A204.1 (cell line): ENCODE measurements around the gene C2orf78.
"Not testable (repeated sequence)": the region's sequence is repeated elsewhere in the genome, so short reads cannot be mapped to it uniquely, and the experiment has no call there.

Experiments used
- FAIRE-seq: peaks from 2 replicates; lab custom pipeline; 2012; peaks lifted over from hg19 to GRCh38; lab: Jason Lieb, UNC

The C2orf78 gene

GRCh38 chr2:73780237-73780582, 3.8 kb upstream of the C2orf78 start:
- FAIRE-seq: no peak

- not testable (repeated sequence) for FAIRE-seq
Measured at GRCh38 chr2:73783402-73783801, 581 bp upstream of the C2orf78 start.

- no peak for FAIRE-seq
Measured at GRCh38 chr2:73811878-73812277, 27.9 kb downstream of the C2orf78 start.

GRCh38 chr2:73812635-73813034, 28.7 kb downstream of the C2orf78 start:
- FAIRE-seq: no peak

- FAIRE-seq: no peak
Measured at GRCh38 chr2:73818296-73818695, 34.3 kb downstream of the C2orf78 start.

- no peak for FAIRE-seq
Measured at GRCh38 chr2:73821227-73821626, 37.2 kb downstream of the C2orf78 start.

- FAIRE-seq: no peak
Measured at GRCh38 chr2:73821669-73822068, 37.7 kb downstream of the C2orf78 start.

GRCh38 chr2:73822276-73822675, 38.3 kb downstream of the C2orf78 start:
- FAIRE-seq: no peak

- no peak for FAIRE-seq
Measured at GRCh38 chr2:73822991-73823390, 39.0 kb downstream of the C2orf78 start.

GRCh38 chr2:73823416-73823815, 39.4 kb downstream of the C2orf78 start:
- no peak for FAIRE-seq

- peak; percentile 96 for FAIRE-seq
Measured at GRCh38 chr2:73823916-73824523, 40.0 kb downstream of the C2orf78 start.

- FAIRE-seq: no peak
Measured at GRCh38 chr2:73825408-73825807, 41.4 kb downstream of the C2orf78 start.

GRCh38 chr2:73827018-73827417, 43.0 kb downstream of the C2orf78 start:
- peak; percentile 72 for FAIRE-seq

GRCh38 chr2:73827660-73828388, 43.8 kb downstream of the C2orf78 start:
- FAIRE-seq: no peak

- no peak for FAIRE-seq
Measured at GRCh38 chr2:73828389-73828817, 44.4 kb downstream of the C2orf78 start.

GRCh38 chr2:73828818-73829570, 45.0 kb downstream of the C2orf78 start, which contains the start of gene STAMBP:
Gene STAMBP (plus strand): TSS chr2:73828961. CDS start chr2:73830857, 1,896 bp downstream.
- peak; percentile 97 for FAIRE-seq

GRCh38 chr2:73830871-73831401, 47.0 kb downstream of the C2orf78 start:
- FAIRE-seq: no peak

- no peak for FAIRE-seq
Measured at GRCh38 chr2:73832930-73833329, 48.9 kb downstream of the C2orf78 start.

- FAIRE-seq: no peak
Measured at GRCh38 chr2:73836141-73836943, 52.4 kb downstream of the C2orf78 start.

- no peak for FAIRE-seq
Measured at GRCh38 chr2:73837847-73838585, 54.0 kb downstream of the C2orf78 start.

- no peak for FAIRE-seq
Measured at GRCh38 chr2:73838889-73839534, 55.0 kb downstream of the C2orf78 start.
